Lower leg skin (tissue), 3 donors: Measurements from ENCODE around the gene BTG1.

ENCODE experiments used
- POLR2A ChIP-seq, 2 donors: fragments of 450-650 bp; IDR thresholded peaks; one replicate each; pipeline ENCODE4 v1.6.1; 2016 to 2017; ENCODE audit warnings: antibody characterized with exemption in 2 of 2, mild to moderate bottlenecking in 1 of 2, moderate library complexity in 1 of 2
- TF ChIP-seq, protein P1 (sequence below), 3 donors: fragments of 450-650 bp; IDR thresholded peaks; one replicate each; pipeline ENCODE4 v1.5.1; 2016; ENCODE audit warnings: antibody characterized with exemption in 3 of 3, mild to moderate bottlenecking in 3 of 3, moderate library complexity in 2 of 3

GRCh38 chr12:92121826-92122225 lies 23.8 kb downstream of the BTG1 start:
- TF ChIP-seq, protein P1, sequence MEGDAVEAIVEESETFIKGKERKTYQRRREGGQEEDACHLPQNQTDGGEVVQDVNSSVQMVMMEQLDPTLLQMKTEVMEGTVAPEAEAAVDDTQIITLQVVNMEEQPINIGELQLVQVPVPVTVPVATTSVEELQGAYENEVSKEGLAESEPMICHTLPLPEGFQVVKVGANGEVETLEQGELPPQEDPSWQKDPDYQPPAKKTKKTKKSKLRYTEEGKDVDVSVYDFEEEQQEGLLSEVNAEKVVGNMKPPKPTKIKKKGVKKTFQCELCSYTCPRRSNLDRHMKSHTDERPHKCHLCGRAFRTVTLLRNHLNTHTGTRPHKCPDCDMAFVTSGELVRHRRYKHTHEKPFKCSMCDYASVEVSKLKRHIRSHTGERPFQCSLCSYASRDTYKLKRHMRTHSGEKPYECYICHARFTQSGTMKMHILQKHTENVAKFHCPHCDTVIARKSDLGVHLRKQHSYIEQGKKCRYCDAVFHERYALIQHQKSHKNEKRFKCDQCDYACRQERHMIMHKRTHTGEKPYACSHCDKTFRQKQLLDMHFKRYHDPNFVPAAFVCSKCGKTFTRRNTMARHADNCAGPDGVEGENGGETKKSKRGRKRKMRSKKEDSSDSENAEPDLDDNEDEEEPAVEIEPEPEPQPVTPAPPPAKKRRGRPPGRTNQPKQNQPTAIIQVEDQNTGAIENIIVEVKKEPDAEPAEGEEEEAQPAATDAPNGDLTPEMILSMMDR (IDR thresholded peaks at IDR 0.05): no peak
- TF ChIP-seq POLR2A (IDR thresholded peaks at IDR 0.05): no peak
